ENCODE results near the gene CFAP299. TPM values are rescaled to one million over a fixed set of nuclear protein-coding genes. Genes with fewer than 3 reads are reported as not detected.

The CFAP299 gene
- total and polyA plus RNA-seq, 2 experiments from 2014 or later = not detected

DNA sequence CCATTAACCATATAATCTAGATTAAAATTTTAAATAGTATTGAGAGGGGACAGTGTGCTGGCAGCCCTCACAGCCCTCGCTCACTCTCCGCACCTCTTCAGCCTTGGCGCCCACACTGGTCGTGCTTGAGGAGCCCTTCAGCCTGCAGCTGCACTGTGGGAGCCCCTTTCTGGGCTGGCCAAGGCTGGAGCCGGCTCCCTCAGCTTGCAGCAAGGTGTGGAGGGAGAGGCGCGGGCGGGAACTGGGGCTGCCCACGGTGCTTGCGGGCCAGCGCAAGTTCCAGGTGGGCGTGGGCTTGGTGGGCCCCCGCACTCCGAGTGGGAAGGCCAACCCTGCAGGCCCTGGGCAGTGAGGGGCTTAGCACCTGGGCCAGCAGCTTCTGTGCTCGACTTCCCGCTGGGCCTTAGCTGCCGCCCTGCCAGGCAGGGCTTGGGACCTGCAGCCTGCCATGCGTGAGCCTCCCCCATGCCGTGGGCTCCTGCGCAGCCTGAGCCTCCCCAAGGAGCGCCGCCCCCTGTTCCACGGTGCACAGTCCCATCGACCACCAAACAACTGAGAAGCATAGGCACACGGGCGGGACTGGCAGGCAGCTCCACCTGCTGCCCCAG lies 32.8 kb upstream of the CFAP299 start:
- H3K27me3 ChIP-seq = no peaks in the 10 kb centered on the region
- H3K36me3 ChIP-seq (replicated peaks; ENCODE audit: insufficient read depth, low read depth) = no peaks in the 10 kb centered on the region
- H2AFZ ChIP-seq = no peak overlapping the region
- DNase-seq (ENCODE audit: low spot score) = no peak
- H3K4me2 ChIP-seq = no peak overlapping the region
- TF ChIP-seq, protein P1, sequence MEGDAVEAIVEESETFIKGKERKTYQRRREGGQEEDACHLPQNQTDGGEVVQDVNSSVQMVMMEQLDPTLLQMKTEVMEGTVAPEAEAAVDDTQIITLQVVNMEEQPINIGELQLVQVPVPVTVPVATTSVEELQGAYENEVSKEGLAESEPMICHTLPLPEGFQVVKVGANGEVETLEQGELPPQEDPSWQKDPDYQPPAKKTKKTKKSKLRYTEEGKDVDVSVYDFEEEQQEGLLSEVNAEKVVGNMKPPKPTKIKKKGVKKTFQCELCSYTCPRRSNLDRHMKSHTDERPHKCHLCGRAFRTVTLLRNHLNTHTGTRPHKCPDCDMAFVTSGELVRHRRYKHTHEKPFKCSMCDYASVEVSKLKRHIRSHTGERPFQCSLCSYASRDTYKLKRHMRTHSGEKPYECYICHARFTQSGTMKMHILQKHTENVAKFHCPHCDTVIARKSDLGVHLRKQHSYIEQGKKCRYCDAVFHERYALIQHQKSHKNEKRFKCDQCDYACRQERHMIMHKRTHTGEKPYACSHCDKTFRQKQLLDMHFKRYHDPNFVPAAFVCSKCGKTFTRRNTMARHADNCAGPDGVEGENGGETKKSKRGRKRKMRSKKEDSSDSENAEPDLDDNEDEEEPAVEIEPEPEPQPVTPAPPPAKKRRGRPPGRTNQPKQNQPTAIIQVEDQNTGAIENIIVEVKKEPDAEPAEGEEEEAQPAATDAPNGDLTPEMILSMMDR (IDR thresholded peaks at IDR 0.05; ENCODE audit: poor library complexity) = no peak
- TF ChIP-seq EZH2 (IDR thresholded peaks at IDR 0.05; ENCODE audit: borderline replicate concordance) (no peak), EZH2phosphoT487 (IDR thresholded peaks at IDR 0.05; ENCODE audit: low read depth, severe bottlenecking, unreplicated experiment) (no peak)
- no peak overlapping the region for H3K4me3 ChIP-seq
- 95% methylated on average over 25 of the region's 26 CpGs for WGBS (ENCODE audit: low lambda C conversion rate, missing lambda C conversion rate)
- H3K4me1 ChIP-seq (ENCODE audit: insufficient read depth) = no peaks in the 10 kb centered on the region
- no peak overlapping the region for H3K27ac ChIP-seq
- no peaks in the 10 kb centered on the region for H3K9me3 ChIP-seq (ENCODE audit: low read depth)
- no peaks in the 10 kb centered on the region for H3K79me2 ChIP-seq
- no peaks in the 10 kb centered on the region for H3K9me2 ChIP-seq (replicated peaks; ENCODE audit: insufficient read depth)
- no peaks in the 10 kb centered on the region for H4K20me1 ChIP-seq (ENCODE audit: insufficient read depth, poor library complexity, severe bottlenecking)

DNA sequence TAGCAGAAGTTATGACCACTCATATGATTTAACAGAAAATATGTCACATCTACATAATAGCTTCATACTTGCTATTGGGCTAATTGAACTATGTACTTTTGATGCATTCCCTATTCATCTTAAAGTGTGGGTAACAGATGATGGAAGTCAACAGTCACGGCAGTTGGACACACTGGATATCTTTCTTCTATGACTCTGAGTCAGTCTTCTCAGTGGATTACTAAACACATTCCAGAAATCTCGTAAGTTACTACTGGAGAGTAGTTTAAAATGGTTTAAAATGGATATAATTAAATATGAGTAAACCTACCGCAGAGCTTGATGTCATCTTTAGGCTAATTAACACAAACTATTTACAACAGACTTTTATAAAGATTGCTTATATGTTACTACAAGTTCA lies 30.1 kb upstream of the CFAP299 start:
- Histone ChIP-seq H2AFZ (no peak overlapping the region), H3K9me2 (replicated peaks; ENCODE audit: insufficient read depth) (no peaks in the 10 kb centered on the region), H3K36me3 (replicated peaks; ENCODE audit: insufficient read depth, low read depth) (no peaks in the 10 kb centered on the region), H3K4me1 (ENCODE audit: insufficient read depth) (no peaks in the 10 kb centered on the region), H4K20me1 (ENCODE audit: insufficient read depth, poor library complexity, severe bottlenecking) (no peaks in the 10 kb centered on the region), H3K4me3 (no peak overlapping the region), H3K9me3 (ENCODE audit: low read depth) (no peaks in the 10 kb centered on the region), H3K79me2 (no peaks in the 10 kb centered on the region), H3K27me3 (peaks cover 5% of the 10 kb centered on the region), H3K27ac (no peak overlapping the region), H3K4me2 (no peak overlapping the region)
- 65% methylated on average over 3 of the region's 3 CpGs for WGBS (ENCODE audit: low lambda C conversion rate, missing lambda C conversion rate)
- TF ChIP-seq, protein P1 (IDR thresholded peaks at IDR 0.05; ENCODE audit: poor library complexity) = no peak
- TF ChIP-seq EZH2 (IDR thresholded peaks at IDR 0.05; ENCODE audit: borderline replicate concordance) (no peak), EZH2phosphoT487 (IDR thresholded peaks at IDR 0.05; ENCODE audit: low read depth, severe bottlenecking, unreplicated experiment) (no peak)
- DNase-seq (ENCODE audit: low spot score) = no peak

DNA sequence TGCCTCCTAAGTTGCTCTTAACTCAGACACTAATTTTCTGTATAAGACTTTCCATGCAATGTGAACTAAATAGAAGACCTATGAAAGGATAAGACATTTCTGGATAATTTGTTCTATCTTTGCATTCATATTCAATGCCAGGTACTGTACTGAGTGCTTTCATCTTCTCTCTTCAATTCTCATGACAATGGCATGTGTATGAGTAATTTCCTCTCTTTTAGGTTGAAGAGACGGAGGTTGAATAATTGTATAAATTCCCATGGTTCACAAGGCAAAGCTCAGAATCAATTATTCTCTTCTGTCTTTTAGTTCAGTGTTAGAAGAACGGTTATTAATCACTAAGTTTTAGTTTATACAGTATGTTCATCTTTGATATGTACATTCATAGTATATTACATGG lies 29.3 kb upstream of the CFAP299 start:
- no peaks in the 10 kb centered on the region for H3K9me3 ChIP-seq (ENCODE audit: low read depth)
- no peaks in the 10 kb centered on the region for H3K9me2 ChIP-seq (replicated peaks; ENCODE audit: insufficient read depth)
- TF ChIP-seq EZH2phosphoT487 (IDR thresholded peaks at IDR 0.05; ENCODE audit: low read depth, severe bottlenecking, unreplicated experiment) = no peak
- TF ChIP-seq EZH2 (IDR thresholded peaks at IDR 0.05; ENCODE audit: borderline replicate concordance) = no peak
- TF ChIP-seq, protein P1 (IDR thresholded peaks at IDR 0.05; ENCODE audit: poor library complexity) = no peak
- no peak overlapping the region for H3K4me3 ChIP-seq
- no peaks in the 10 kb centered on the region for H3K4me1 ChIP-seq (ENCODE audit: insufficient read depth)
- no peak overlapping the region for H3K27ac ChIP-seq
- no peaks in the 10 kb centered on the region for H3K36me3 ChIP-seq (replicated peaks; ENCODE audit: insufficient read depth, low read depth)
- H2AFZ ChIP-seq = no peak overlapping the region
- no peaks in the 10 kb centered on the region for H4K20me1 ChIP-seq (ENCODE audit: insufficient read depth, poor library complexity, severe bottlenecking)
- DNase-seq (ENCODE audit: low spot score) = no peak
- no peaks in the 10 kb centered on the region for H3K79me2 ChIP-seq
- H3K27me3 ChIP-seq = peaks cover 5% of the 10 kb centered on the region
- H3K4me2 ChIP-seq = no peak overlapping the region
- 88% methylated on average over 2 of the region's 2 CpGs for WGBS (ENCODE audit: low lambda C conversion rate, missing lambda C conversion rate)
